Natural killer cell (primary cell): ENCODE measurements around the gene GTF3A. TPM values are rescaled to one million over a fixed set of nuclear protein-coding genes. Genes with fewer than 3 reads are reported as not detected.
"Not testable (repeated sequence)": the region's sequence is repeated elsewhere in the genome, so short reads cannot be mapped to it uniquely, and the experiment has no call there.

Source experiments
- ATAC-seq, 3 donors: fragments of 150-1000 bp in 2 of 3; fragments of 200-7000 bp in 1 of 3; cut with Tn5 transposase; 1 replicate in 1 of 3; 2 replicates in 2 of 3; pipeline ENCODE4 v1.10.0; 2021; ENCODE audit warnings: mild to moderate bottlenecking in 2 of 3, moderate library complexity in 2 of 3
- DNase-seq, 2 donors: peaks; one replicate each; pipeline versions ENCODE4 v3.0.0 to v3.0.0-alpha.2; 2013 to 2021; ENCODE audit warnings: mixed read lengths in 1 of 2
- H3K27ac ChIP-seq: one replicate; pipeline ENCODE4 v1.5.1; 2013; ENCODE audit warnings: mild to moderate bottlenecking, low read length
- H3K27me3 ChIP-seq: one replicate; pipeline ENCODE4 v1.6.1; 2013; ENCODE audit warnings: low read length; ENCODE audit not compliant: control insufficient read depth, insufficient read depth
- H3K36me3 ChIP-seq: one replicate; pipeline ENCODE4 v1.6.1; 2013; ENCODE audit warnings: low read length; ENCODE audit not compliant: control insufficient read depth, insufficient read depth
- H3K4me1 ChIP-seq: one replicate; pipeline ENCODE4 v1.6.1; 2013; ENCODE audit warnings: low read length; ENCODE audit not compliant: control insufficient read depth, insufficient read depth
- H3K4me3 ChIP-seq: one replicate; pipeline ENCODE4 v1.5.1; 2013; ENCODE audit warnings: low read length
- H3K9me3 ChIP-seq: one replicate; pipeline ENCODE4 v1.6.1; 2013; ENCODE audit warnings: low read length; ENCODE audit not compliant: control insufficient read depth, insufficient read depth
- H3K27ac Mint-ChIP-seq, 2 donors: one replicate each; pipeline ENCODE4 v1.8.0; 2022; ENCODE audit warnings: mild to moderate bottlenecking in 2 of 2, mixed read lengths in 2 of 2, moderate library complexity in 1 of 2
- H3K27me3 Mint-ChIP-seq, 2 donors: one replicate each; pipeline ENCODE4 v1.8.0; 2022; ENCODE audit warnings: low read depth in 2 of 2, mixed read lengths in 2 of 2
- H3K36me3 Mint-ChIP-seq: one replicate; pipeline ENCODE4 v1.8.0; 2022; ENCODE audit warnings: mixed read lengths
- H3K4me1 Mint-ChIP-seq, 2 donors: one replicate each; pipeline ENCODE4 v1.8.0; 2022; ENCODE audit warnings: mixed read lengths in 2 of 2
- H3K4me3 Mint-ChIP-seq: one replicate; pipeline ENCODE4 v1.8.0; 2022; ENCODE audit warnings: mild to moderate bottlenecking, moderate library complexity, mixed read lengths
- H3K9me3 Mint-ChIP-seq, 2 donors: one replicate each; pipeline ENCODE4 v1.8.0; 2022; ENCODE audit warnings: mixed read lengths in 2 of 2
- WGBS: methylation state at CpG from one replicate; pipeline ENCODE4 v1.1.7; 2013; ENCODE audit warnings: missing lambda C conversion rate; ENCODE audit not compliant: insufficient coverage; 5-methylcytosine and 5-hydroxymethylcytosine counted together
- intact Hi-C: fragments of 100-400 bp; cut with micrococcal nuclease; formaldehyde crosslinking; loops from one replicate; pipeline ENCODE4 v1.14.2; 2022
- total RNA-seq, 4 donors: library from RNA; stranded (reverse); fragments of 120-200 nt in 1 of 4; gene quantifications; one replicate each; pipeline versions ENCODE4 v1.2.3 to v1.2.4, GENCODE V29; 2013 to 2022
- TF ChIP-seq, protein P1 (sequence below): fragments of 200-600 bp; IDR thresholded peaks from one replicate; pipeline ENCODE4 v1.8.0; 2022; ENCODE audit warnings: antibody characterized with exemption

Gene GTF3A
- total RNA-seq, 3 donors from 2014 or later (not counting 1 experiment from before 2014, with no cell fraction given): 129 to 132 (median 130) TPM

- Mint-ChIP-seq H3K4me1 (no peaks in the 10 kb centered on the region), H3K9me3 (no peaks in the 10 kb centered on the region), H3K36me3 (no peaks in the 10 kb centered on the region), H3K27ac (no peak overlapping the region), H3K4me3 (no peak overlapping the region), H3K27me3 (peaks cover 6 to 23% of the 10 kb centered on the region in 2 donors)
- no peaks in the 10 kb centered on the region for H3K9me3 ChIP-seq
- peaks cover 4% of the 10 kb centered on the region for H3K4me1 ChIP-seq
- H3K27ac ChIP-seq: no peak overlapping the region
- intact Hi-C loops: no loop called here
- WGBS: 73% methylated on average over 4 of the region's 4 CpGs
- H3K4me3 ChIP-seq: no peak overlapping the region
- TF ChIP-seq, protein P1, sequence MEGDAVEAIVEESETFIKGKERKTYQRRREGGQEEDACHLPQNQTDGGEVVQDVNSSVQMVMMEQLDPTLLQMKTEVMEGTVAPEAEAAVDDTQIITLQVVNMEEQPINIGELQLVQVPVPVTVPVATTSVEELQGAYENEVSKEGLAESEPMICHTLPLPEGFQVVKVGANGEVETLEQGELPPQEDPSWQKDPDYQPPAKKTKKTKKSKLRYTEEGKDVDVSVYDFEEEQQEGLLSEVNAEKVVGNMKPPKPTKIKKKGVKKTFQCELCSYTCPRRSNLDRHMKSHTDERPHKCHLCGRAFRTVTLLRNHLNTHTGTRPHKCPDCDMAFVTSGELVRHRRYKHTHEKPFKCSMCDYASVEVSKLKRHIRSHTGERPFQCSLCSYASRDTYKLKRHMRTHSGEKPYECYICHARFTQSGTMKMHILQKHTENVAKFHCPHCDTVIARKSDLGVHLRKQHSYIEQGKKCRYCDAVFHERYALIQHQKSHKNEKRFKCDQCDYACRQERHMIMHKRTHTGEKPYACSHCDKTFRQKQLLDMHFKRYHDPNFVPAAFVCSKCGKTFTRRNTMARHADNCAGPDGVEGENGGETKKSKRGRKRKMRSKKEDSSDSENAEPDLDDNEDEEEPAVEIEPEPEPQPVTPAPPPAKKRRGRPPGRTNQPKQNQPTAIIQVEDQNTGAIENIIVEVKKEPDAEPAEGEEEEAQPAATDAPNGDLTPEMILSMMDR: no peak
- ATAC-seq: no peak
- no peak for DNase-seq
- H3K27me3 ChIP-seq: no peaks in the 10 kb centered on the region
- H3K36me3 ChIP-seq: no peaks in the 10 kb centered on the region
These were observed 26.1 kb upstream of the GTF3A start for GRCh38 chr13:27398360-27398759.

DNA sequence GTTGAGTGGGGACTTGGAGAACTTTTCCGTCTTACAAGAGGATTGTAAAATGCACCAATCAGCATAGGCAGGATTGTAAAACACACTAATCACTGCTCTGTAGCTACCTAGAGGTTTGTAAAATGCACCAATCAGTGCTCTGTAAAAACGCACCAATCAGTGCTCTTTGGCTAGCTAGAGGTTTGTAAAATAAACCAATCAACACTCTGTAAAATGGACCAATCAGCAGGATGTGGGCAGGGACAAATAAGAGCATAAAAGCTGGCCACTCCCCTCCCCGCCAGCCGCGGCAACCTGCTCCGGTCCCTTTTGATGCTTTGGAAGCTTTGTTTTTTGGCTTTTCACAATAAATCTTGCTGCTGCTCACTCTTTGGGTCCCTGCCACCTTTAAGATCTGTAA lies 24.0 kb upstream of the GTF3A start:
- not testable (repeated sequence) for H3K4me1 Mint-ChIP-seq, ATAC-seq, H3K27ac Mint-ChIP-seq, H3K27me3 ChIP-seq, H3K4me3 Mint-ChIP-seq, H3K4me1 ChIP-seq, H3K36me3 ChIP-seq, DNase-seq, H3K4me3 ChIP-seq, H3K36me3 Mint-ChIP-seq, H3K27ac ChIP-seq, H3K9me3 Mint-ChIP-seq, H3K9me3 ChIP-seq
- peaks cover 3 to 13% of the 10 kb centered on the region in 2 donors for H3K27me3 Mint-ChIP-seq
- 78% methylated on average over 6 of the region's 6 CpGs for WGBS
- intact Hi-C loops: loop anchor here (10.0 kb wide), 1 partner anchor 54 kb away; the partner anchor contains the start of gene MTIF3

- H3K27me3 ChIP-seq: no peaks in the 10 kb centered on the region
- WGBS: 25% methylated on average over 2 of the region's 3 CpGs
- intact Hi-C loops: loop anchor here (10.0 kb wide), 1 partner anchor 54 kb away; the partner anchor contains the start of gene MTIF3
- Mint-ChIP-seq H3K4me3 (no peak overlapping the region), H3K9me3 (no peaks in the 10 kb centered on the region), H3K36me3 (no peaks in the 10 kb centered on the region), H3K27ac (no peak overlapping the region), H3K27me3 (peaks cover 0 to 10% of the 10 kb centered on the region in 2 donors), H3K4me1 (peaks cover 0 to 2% of the 10 kb centered on the region in 2 donors)
- H3K36me3 ChIP-seq: no peaks in the 10 kb centered on the region
- H3K4me1 ChIP-seq: peaks cover 4% of the 10 kb centered on the region
- ATAC-seq (no peak), DNase-seq (no peak)
- no peaks in the 10 kb centered on the region for H3K9me3 ChIP-seq
- no peak overlapping the region for H3K27ac ChIP-seq
- H3K4me3 ChIP-seq: no peak overlapping the region
- TF ChIP-seq, protein P1: no peak
These were observed 23.2 kb upstream of the GTF3A start for GRCh38 chr13:27401210-27401609.

GRCh38 chr13:27403203-27403678 lies 21.2 kb upstream of the GTF3A start:
- DNase-seq: no peak
- Mint-ChIP-seq H3K4me3 (no peak overlapping the region), H3K4me1 (peaks cover 0 to 6% of the 10 kb centered on the region in 2 donors), H3K27me3 (peaks cover 0 to 14% of the 10 kb centered on the region in 2 donors), H3K27ac (no peak overlapping the region), H3K9me3 (no peaks in the 10 kb centered on the region), H3K36me3 (no peaks in the 10 kb centered on the region)
- H3K36me3 ChIP-seq: no peaks in the 10 kb centered on the region
- H3K9me3 ChIP-seq: no peaks in the 10 kb centered on the region
- TF ChIP-seq, protein P1: no peak
- H3K4me3 ChIP-seq: no peak overlapping the region
- ATAC-seq: no peak
- WGBS: 83% methylated on average over 3 of the region's 3 CpGs
- peaks cover 7% of the 10 kb centered on the region for H3K4me1 ChIP-seq
- no peaks in the 10 kb centered on the region for H3K27me3 ChIP-seq
- intact Hi-C loops: loop anchor here (10.0 kb wide), 1 partner anchor 52 kb away; the partner anchor contains the start of gene MTIF3
- no peak overlapping the region for H3K27ac ChIP-seq
